Measurements from ENCODE around the gene ADAM30. TPM values are rescaled to one million over a fixed set of nuclear protein-coding genes. Genes with fewer than 3 reads are reported as not detected.

ADAM30 gene
- total RNA-seq, 4 donors from 2014 or later: not detected

DNA sequence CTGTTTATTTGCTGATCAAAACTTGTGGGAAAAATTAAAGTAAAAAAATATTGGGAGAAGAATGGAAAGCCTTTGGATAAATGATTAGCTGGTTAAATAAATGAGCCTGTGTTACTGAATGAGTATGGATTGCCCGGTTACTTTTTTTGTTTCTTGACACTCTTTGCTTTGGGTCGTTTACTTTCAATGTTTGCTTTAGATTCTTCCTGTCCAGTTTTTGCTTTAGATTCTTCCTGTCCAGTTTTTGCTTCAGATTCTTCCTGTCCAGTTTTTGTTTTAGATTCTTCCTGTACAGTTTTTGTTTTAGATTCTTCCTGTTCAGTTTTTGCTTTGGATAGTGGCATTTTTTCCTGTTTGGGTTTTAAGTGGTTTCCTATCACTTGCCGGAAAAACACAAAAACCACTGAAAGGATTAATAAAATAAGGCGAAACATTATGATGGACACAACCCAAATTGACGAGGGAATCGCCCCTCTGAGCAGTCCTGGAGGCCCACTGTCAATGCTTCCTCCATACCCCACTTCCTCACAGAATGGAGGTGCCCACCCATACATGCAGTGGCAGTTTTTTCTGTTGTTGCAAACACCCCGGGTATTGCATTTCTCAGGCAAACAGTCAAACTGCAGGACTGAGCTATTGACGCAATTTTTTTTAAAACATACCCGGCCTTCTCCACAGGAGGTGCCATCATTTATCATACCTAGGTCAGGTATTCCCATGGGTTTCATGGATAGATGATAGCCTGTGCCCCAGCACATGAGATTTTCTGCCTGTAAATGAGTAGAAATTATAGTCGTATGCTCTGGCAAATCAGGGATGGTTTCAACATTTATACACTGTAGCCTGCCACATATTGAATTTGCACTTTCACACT lies 2.3 kb downstream of the ADAM30 start:
- TF ChIP-seq CTCF (IDR thresholded peaks at IDR 0.05) (no peak), POLR2A (IDR thresholded peaks at IDR 0.05) (no peak)

GRCh38 chr1:119893238-119893791 lies 3.0 kb downstream of the ADAM30 start:
- Histone ChIP-seq H3K4me1 (no peaks in the 10 kb centered on the region), H3K36me3 (no peaks in the 10 kb centered on the region), H3K9me3 (no peaks in the 10 kb centered on the region), H3K4me3 (no peak overlapping the region), H3K27ac (no peak overlapping the region), H3K27me3 (no peaks in the 10 kb centered on the region)
- TF ChIP-seq POLR2A (IDR thresholded peaks at IDR 0.05): no peak
- TF ChIP-seq CTCF (IDR thresholded peaks at IDR 0.05): no peak
- intact Hi-C loops (cut with DNase I; ENCODE audit: low total_unique reads): no loop called here
- DNase-seq: no peak

More for the DNA sequence above, 2.3 kb downstream of the ADAM30 start:
- H3K27ac ChIP-seq: no peak overlapping the region
- intact Hi-C loops (cut with DNase I; ENCODE audit: low total_unique reads): no loop called here
- no peaks in the 10 kb centered on the region for H3K9me3 ChIP-seq
- no peaks in the 10 kb centered on the region for H3K27me3 ChIP-seq
- H3K4me3 ChIP-seq: no peak overlapping the region
- no peaks in the 10 kb centered on the region for H3K4me1 ChIP-seq
- DNase-seq: no peak
- no peaks in the 10 kb centered on the region for H3K36me3 ChIP-seq

- no peaks in the 10 kb centered on the region for H3K9me3 ChIP-seq
- DNase-seq: no peak
- TF ChIP-seq POLR2A (IDR thresholded peaks at IDR 0.05): no peak
- TF ChIP-seq CTCF (IDR thresholded peaks at IDR 0.05): no peak
- no peaks in the 10 kb centered on the region for H3K4me1 ChIP-seq
- no peaks in the 10 kb centered on the region for H3K27me3 ChIP-seq
- no peak overlapping the region for H3K4me3 ChIP-seq
- H3K27ac ChIP-seq: no peak overlapping the region
- H3K36me3 ChIP-seq: no peaks in the 10 kb centered on the region
- intact Hi-C loops (cut with DNase I; ENCODE audit: low total_unique reads): no loop called here
These were observed 4.9 kb downstream of the ADAM30 start for GRCh38 chr1:119891386-119891785.

DNA sequence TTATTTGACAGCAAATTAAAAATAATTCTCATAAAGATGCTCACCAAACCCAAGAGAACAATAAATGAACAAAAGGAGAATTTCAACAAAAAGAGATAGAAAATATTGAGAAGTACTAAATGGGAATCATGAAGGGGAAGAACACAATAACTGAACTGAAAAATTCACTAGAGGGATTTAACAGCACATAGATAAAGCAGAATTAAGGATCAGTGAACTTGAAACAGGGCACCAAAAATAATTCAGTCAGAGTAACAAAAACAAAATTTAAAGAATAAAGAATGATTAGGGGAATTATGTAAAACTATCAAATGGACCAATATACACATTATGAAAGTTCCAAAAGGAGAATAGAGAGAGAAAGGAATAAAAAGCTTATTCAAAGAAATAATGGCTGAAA lies 7.8 kb downstream of the ADAM30 start:
- no peak for DNase-seq
- Histone ChIP-seq H3K4me3 (no peak overlapping the region), H3K36me3 (no peaks in the 10 kb centered on the region), H3K9me3 (no peaks in the 10 kb centered on the region), H3K4me1 (no peaks in the 10 kb centered on the region), H3K27me3 (no peaks in the 10 kb centered on the region), H3K27ac (no peak overlapping the region)
- TF ChIP-seq POLR2A (IDR thresholded peaks at IDR 0.05) (no peak), CTCF (IDR thresholded peaks at IDR 0.05) (no peak)
- intact Hi-C loops (cut with DNase I; ENCODE audit: low total_unique reads): no loop called here

DNA sequence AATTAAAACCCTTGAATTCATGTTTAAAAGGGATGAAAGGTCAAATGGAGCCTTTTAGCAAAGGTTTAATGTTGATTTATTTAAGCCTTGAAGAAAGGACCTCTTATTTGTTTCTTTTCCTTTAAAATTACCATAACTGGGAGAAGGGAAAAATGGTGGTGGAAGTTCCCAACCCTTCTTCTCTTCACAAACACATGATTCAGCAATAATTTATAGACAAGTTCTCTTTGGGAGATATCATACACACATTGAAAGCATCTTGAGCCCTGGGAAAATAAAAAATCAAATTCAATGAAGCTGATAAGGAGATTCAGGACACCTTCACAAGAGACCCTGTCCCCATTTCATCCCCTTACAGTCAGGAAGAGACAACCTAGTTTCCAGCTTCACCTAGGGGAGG lies 8.9 kb downstream of the ADAM30 start:
- DNase-seq: no peak
- H3K27me3 ChIP-seq: no peaks in the 10 kb centered on the region
- intact Hi-C loops (cut with DNase I; ENCODE audit: low total_unique reads): no loop called here
- no peak overlapping the region for H3K4me3 ChIP-seq
- no peak overlapping the region for H3K27ac ChIP-seq
- no peaks in the 10 kb centered on the region for H3K36me3 ChIP-seq
- TF ChIP-seq CTCF (IDR thresholded peaks at IDR 0.05) (no peak), POLR2A (IDR thresholded peaks at IDR 0.05) (no peak)
- no peaks in the 10 kb centered on the region for H3K4me1 ChIP-seq
- no peaks in the 10 kb centered on the region for H3K9me3 ChIP-seq

All from uterus (tissue), 4 donors.